Fibroblast of lung (primary cell): Measurements from ENCODE around the gene PCDH15. TPM values are rescaled to one million over a fixed set of nuclear protein-coding genes. Genes with fewer than 3 reads are reported as not detected.

Source experiments
- DNase-seq, 2 donors: peaks; one replicate each; pipeline versions ENCODE4 v3.0.0 to v3.0.0-alpha.2; 2010; ENCODE audit warnings: low read depth in 2 of 2
- H2AFZ ChIP-seq: 2 replicates; pipeline ENCODE4 v1.5.1; 2012; ENCODE audit warnings: low read length, control low read depth, inconsistent platforms
- H3K27ac ChIP-seq: 2 replicates; pipeline ENCODE4 v1.5.1; 2011; ENCODE audit warnings: low read length, control low read depth; ENCODE audit not compliant: insufficient read depth
- H3K27me3 ChIP-seq: 2 replicates; pipeline ENCODE4 v1.5.1; 2011; ENCODE audit warnings: mild to moderate bottlenecking, low read length; ENCODE audit not compliant: control insufficient read depth, insufficient read depth
- H3K36me3 ChIP-seq: 2 replicates; pipeline ENCODE4 v1.5.1; 2011; ENCODE audit warnings: low read length; ENCODE audit not compliant: control insufficient read depth, insufficient read depth
- H3K4me1 ChIP-seq: 2 replicates; pipeline ENCODE4 v1.5.1; 2011; ENCODE audit warnings: low read length; ENCODE audit not compliant: control insufficient read depth, insufficient read depth; ENCODE audit errors: extremely low read depth
- H3K4me2 ChIP-seq: 2 replicates; pipeline ENCODE4 v1.5.1; 2011; ENCODE audit warnings: low read length, control low read depth; ENCODE audit not compliant: insufficient read depth; ENCODE audit errors: extremely low read depth
- H3K4me3 ChIP-seq, 4 experiments: fragments of 200-600 bp in 1 of 4; sonication (generic) in 1 of 4; replicated peaks in 1 of 4; 2 replicates each; pipeline ENCODE4 v1.5.1; 2011 to 2016; ENCODE audit warnings: low read length in 4 of 4, low read depth in 3 of 4, mild to moderate bottlenecking in 3 of 4, control low read depth in 2 of 4, inconsistent platforms in 1 of 4, mixed read lengths in 1 of 4; ENCODE audit not compliant: insufficient read depth in 1 of 4; ENCODE audit errors: control extremely low read depth in 1 of 4
- H3K79me2 ChIP-seq: 2 replicates; pipeline ENCODE4 v1.5.1; 2012; ENCODE audit warnings: mild to moderate bottlenecking, low read length, inconsistent platforms; ENCODE audit not compliant: control insufficient read depth, insufficient read depth
- H3K9ac ChIP-seq: 2 replicates; pipeline ENCODE4 v1.5.1; 2011; ENCODE audit warnings: mild to moderate bottlenecking, low read length, control low read depth; ENCODE audit not compliant: insufficient read depth
- H3K9me3 ChIP-seq: 2 replicates; pipeline ENCODE4 v1.5.1; 2012; ENCODE audit warnings: low read depth, low read length; ENCODE audit not compliant: control insufficient read depth, insufficient read depth
- H4K20me1 ChIP-seq: 2 replicates; pipeline ENCODE4 v1.5.1; 2011; ENCODE audit warnings: low read length; ENCODE audit not compliant: control insufficient read depth, insufficient read depth; ENCODE audit errors: extremely low read depth
- CTCF ChIP-seq, 2 donors: IDR thresholded peaks in 1 of 2; conservative IDR thresholded peaks in 1 of 2; 1 replicate in 1 of 2; 2 replicates in 1 of 2; pipeline ENCODE4 v1.5.1; 2011 to 2012; ENCODE audit warnings: low read length in 2 of 2, control low read depth in 1 of 2, inconsistent platforms in 1 of 2, low read depth in 1 of 2, mild to moderate bottlenecking in 1 of 2
- EZH2 ChIP-seq: IDR thresholded peaks from 2 replicates; pipeline ENCODE4 v1.5.1; 2012; ENCODE audit warnings: low read length, control low read depth, mild to moderate bottlenecking; ENCODE audit errors: missing control alignments
- polyA plus RNA-seq, 2 donors: library from polyadenylated mRNA; depleted of rRNA in 1 of 2; stranded (reverse) in 1 of 2; unstranded in 1 of 2; fragments of >200 nt; gene quantifications; 2 replicates each; pipeline ENCODE4 v1.2.1, GENCODE V29; 2011 to 2012; ENCODE audit warnings: missing spikeins in 1 of 2
- total RNA-seq: library from RNA; depleted of rRNA; stranded (reverse); fragments of >200 nt; gene quantifications from 2 replicates; pipeline ENCODE4 v1.2.1, GENCODE V29; 2014

PCDH15 gene
- total and polyA plus RNA-seq, 2 donors (not counting 1 experiment from before 2014, with no cell fraction given), result under 0.01 TPM; not detected in 1

GRCh38 chr10:54660397-54660796 is 140.6 kb downstream of the PCDH15 start:
- no peaks in the 10 kb centered on the region for H4K20me1 ChIP-seq
- no peaks in the 10 kb centered on the region for H3K4me1 ChIP-seq
- no peaks in the 10 kb centered on the region for H3K27me3 ChIP-seq
- H3K4me2 ChIP-seq, result no peak overlapping the region
- TF ChIP-seq CTCF (conservative IDR thresholded peaks at IDR 0.05 in 1 of 2, IDR thresholded peaks at IDR 0.05 in 1 of 2; ENCODE audit: low read depth in 1 of 2, low read length in 2 of 2) (no peak), EZH2 (no peak)
- DNase-seq, result no peak
- H3K4me3 ChIP-seq, result no peak overlapping the region
- H3K79me2 ChIP-seq, result no peaks in the 10 kb centered on the region
- no peak overlapping the region for H2AFZ ChIP-seq
- H3K9me3 ChIP-seq, result no peaks in the 10 kb centered on the region
- H3K27ac ChIP-seq, result no peak overlapping the region
- no peaks in the 10 kb centered on the region for H3K36me3 ChIP-seq
- H3K9ac ChIP-seq, result no peak overlapping the region

- H3K79me2 ChIP-seq, result no peaks in the 10 kb centered on the region
- DNase-seq, result no peak
- no peaks in the 10 kb centered on the region for H3K36me3 ChIP-seq
- H3K9ac ChIP-seq, result no peak overlapping the region
- TF ChIP-seq CTCF (conservative IDR thresholded peaks at IDR 0.05 in 1 of 2, IDR thresholded peaks at IDR 0.05 in 1 of 2; ENCODE audit: low read depth in 1 of 2, low read length in 2 of 2), result no peak
- no peak for TF ChIP-seq EZH2
- H3K9me3 ChIP-seq, result no peaks in the 10 kb centered on the region
- no peaks in the 10 kb centered on the region for H3K27me3 ChIP-seq
- H3K27ac ChIP-seq, result no peak overlapping the region
- no peaks in the 10 kb centered on the region for H4K20me1 ChIP-seq
- H3K4me1 ChIP-seq, result no peaks in the 10 kb centered on the region
- H3K4me2 ChIP-seq, result no peak overlapping the region
- H3K4me3 ChIP-seq, result no peak overlapping the region
- H2AFZ ChIP-seq, result no peak overlapping the region
Measured at GRCh38 chr10:54656643-54657042, 144.4 kb downstream of the PCDH15 start.

- H3K79me2 ChIP-seq, result no peaks in the 10 kb centered on the region
- H4K20me1 ChIP-seq, result no peaks in the 10 kb centered on the region
- no peaks in the 10 kb centered on the region for H3K9me3 ChIP-seq
- H2AFZ ChIP-seq, result no peak overlapping the region
- H3K36me3 ChIP-seq, result no peaks in the 10 kb centered on the region
- H3K4me3 ChIP-seq, result no peak overlapping the region
- H3K27ac ChIP-seq, result no peak overlapping the region
- H3K4me2 ChIP-seq, result no peak overlapping the region
- no peak for TF ChIP-seq EZH2
- no peak for TF ChIP-seq CTCF (conservative IDR thresholded peaks at IDR 0.05 in 1 of 2, IDR thresholded peaks at IDR 0.05 in 1 of 2; ENCODE audit: low read depth in 1 of 2, low read length in 2 of 2)
- no peaks in the 10 kb centered on the region for H3K4me1 ChIP-seq
- no peaks in the 10 kb centered on the region for H3K27me3 ChIP-seq
- no peak overlapping the region for H3K9ac ChIP-seq
- DNase-seq, result no peak
Measured at GRCh38 chr10:54653518-54653917, 147.5 kb downstream of the PCDH15 start.
